Glutamatergic neuron (in vitro differentiated cells): ENCODE results near the gene SIM2. TPM values are rescaled to one million over a fixed set of nuclear protein-coding genes. Genes with fewer than 3 reads are reported as not detected.

Source experiments
- DNase-seq: peaks from one replicate; pipeline ENCODE4 v3.0.0; 2022
- H3K27ac Mint-ChIP-seq: one replicate; pipeline ENCODE4 v1.8.0; 2020; ENCODE audit warnings: mild to moderate bottlenecking, mixed read lengths, inconsistent platforms; ENCODE audit not compliant: unreplicated experiment
- H3K27me3 Mint-ChIP-seq: one replicate; pipeline ENCODE4 v1.8.0; 2020; ENCODE audit warnings: mild to moderate bottlenecking, moderate library complexity, mixed read lengths, inconsistent platforms; ENCODE audit not compliant: unreplicated experiment
- H3K36me3 Mint-ChIP-seq: one replicate; pipeline ENCODE4 v1.8.0; 2020; ENCODE audit warnings: mild to moderate bottlenecking, mixed read lengths, inconsistent platforms; ENCODE audit not compliant: unreplicated experiment
- H3K4me1 Mint-ChIP-seq: one replicate; pipeline ENCODE4 v1.8.0; 2020; ENCODE audit warnings: mild to moderate bottlenecking, low read depth, mixed read lengths, inconsistent platforms; ENCODE audit not compliant: unreplicated experiment
- H3K4me3 Mint-ChIP-seq: one replicate; pipeline ENCODE4 v1.8.0; 2020; ENCODE audit warnings: mild to moderate bottlenecking, mixed read lengths, inconsistent platforms; ENCODE audit not compliant: unreplicated experiment
- H3K9me3 Mint-ChIP-seq: one replicate; pipeline ENCODE4 v1.8.0; 2020; ENCODE audit warnings: mild to moderate bottlenecking, moderate library complexity, mixed read lengths, inconsistent platforms; ENCODE audit not compliant: unreplicated experiment
- CTCF ChIP-seq: fragments of 200-600 bp; sonication (generic); IDR thresholded peaks from one replicate; pipeline ENCODE4 v1.5.0; 2021; ENCODE audit not compliant: partially characterized antibody, unreplicated experiment
- total RNA-seq: library from RNA; stranded (reverse); fragmentation: NEBNext Ultra II Directional; extraction: Animal tissue kit (Norgen Biotek cat#: 25700); gene quantifications from one replicate; pipeline ENCODE4 v1.2.1, GENCODE V29; 2021; ENCODE audit not compliant: unreplicated experiment

The SIM2 gene
- total RNA-seq, 1 donor from 2014 or later = 4.8 TPM

- Mint-ChIP-seq H3K4me1 (peaks cover 30% of the 10 kb centered on the region), H3K27ac (no peak overlapping the region), H3K36me3 (no peaks in the 10 kb centered on the region), H3K9me3 (peaks cover 12% of the 10 kb centered on the region), H3K27me3 (peaks cover 51% of the 10 kb centered on the region), H3K4me3 (peak overlapping the region; percentile 47)
- TF ChIP-seq CTCF = no peak
- DNase-seq = no peak
Observed at GRCh38 chr21:36704281-36704957, 5.5 kb downstream of the SIM2 start.

DNA sequence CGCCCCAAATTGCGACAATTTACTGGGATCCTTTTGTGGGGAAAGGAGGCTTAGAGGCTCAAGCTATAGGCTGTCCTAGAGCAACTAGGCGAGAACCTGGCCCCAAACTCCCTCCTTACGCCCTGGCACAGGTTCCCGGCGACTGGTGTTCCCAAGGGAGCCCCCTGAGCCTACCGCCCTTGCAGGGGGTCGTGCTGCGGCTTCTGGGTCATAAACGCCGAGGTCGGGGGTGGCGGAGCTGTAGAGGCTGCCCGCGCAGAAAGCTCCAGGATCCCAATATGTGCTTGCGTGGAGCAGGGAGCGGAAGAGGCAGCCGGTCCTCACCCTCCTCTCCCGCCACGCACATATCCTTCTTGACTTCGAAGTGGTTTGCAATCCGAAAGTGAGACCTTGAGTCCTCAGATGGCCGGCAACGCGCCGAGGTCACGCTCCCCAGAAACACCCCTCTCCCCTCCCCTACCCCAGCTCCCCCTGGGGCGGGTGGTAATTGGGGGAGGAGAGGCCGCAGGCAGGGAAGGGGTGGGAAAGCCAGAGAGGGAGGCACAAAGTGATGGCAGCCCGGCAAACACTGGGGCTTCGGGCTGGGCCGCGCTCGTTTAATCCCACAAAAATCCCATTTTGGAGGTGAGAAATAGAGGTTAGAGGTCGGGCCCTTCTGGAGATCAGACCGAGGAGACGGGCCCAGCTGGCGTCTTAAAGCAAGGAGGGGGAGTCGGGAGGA is 6.2 kb downstream of the SIM2 start:
- Mint-ChIP-seq H3K27ac (no peak overlapping the region), H3K27me3 (peaks cover 53% of the 10 kb centered on the region), H3K4me3 (peak overlapping the region; percentile 69), H3K36me3 (no peaks in the 10 kb centered on the region), H3K9me3 (peaks cover 12% of the 10 kb centered on the region), H3K4me1 (peaks cover 30% of the 10 kb centered on the region)
- DNase-seq = peak; percentile 30
- TF ChIP-seq CTCF = no peak

- peak; percentile 35 for DNase-seq
- H3K27me3 Mint-ChIP-seq = peaks cover 48% of the 10 kb centered on the region
- no peaks in the 10 kb centered on the region for H3K36me3 Mint-ChIP-seq
- H3K27ac Mint-ChIP-seq = peak overlapping the region; percentile 43
- peaks cover 9% of the 10 kb centered on the region for H3K9me3 Mint-ChIP-seq
- H3K4me3 Mint-ChIP-seq = peak overlapping the region; percentile 71
- peaks cover 28% of the 10 kb centered on the region for H3K4me1 Mint-ChIP-seq
- TF ChIP-seq CTCF = peak; percentile 43
Observed at GRCh38 chr21:36705679-36706481, 7.0 kb downstream of the SIM2 start.

GRCh38 chr21:36706482-36706852 is 7.6 kb downstream of the SIM2 start:
- Mint-ChIP-seq H3K4me1 (peaks cover 28% of the 10 kb centered on the region), H3K4me3 (peak overlapping the region; percentile 71), H3K9me3 (peaks cover 11% of the 10 kb centered on the region), H3K27me3 (peaks cover 48% of the 10 kb centered on the region), H3K36me3 (no peaks in the 10 kb centered on the region), H3K27ac (peak overlapping the region; percentile 43)
- DNase-seq = no peak
- TF ChIP-seq CTCF = peak; percentile 0
